RKO (cell line): Measurements from ENCODE around the gene VAT1.

ENCODE experiments used
- DNase-seq: peaks from one replicate; pipeline ENCODE4 v3.0.0-alpha.2; 2016; ENCODE audit warnings: low spot score

The VAT1 gene

GRCh38 chr17:43027091-43028032 lies 5.2 kb upstream of the VAT1 start:
- no peak for DNase-seq

GRCh38 chr17:43026595-43026994 lies 4.4 kb upstream of the VAT1 start:
- no peak for DNase-seq

DNA sequence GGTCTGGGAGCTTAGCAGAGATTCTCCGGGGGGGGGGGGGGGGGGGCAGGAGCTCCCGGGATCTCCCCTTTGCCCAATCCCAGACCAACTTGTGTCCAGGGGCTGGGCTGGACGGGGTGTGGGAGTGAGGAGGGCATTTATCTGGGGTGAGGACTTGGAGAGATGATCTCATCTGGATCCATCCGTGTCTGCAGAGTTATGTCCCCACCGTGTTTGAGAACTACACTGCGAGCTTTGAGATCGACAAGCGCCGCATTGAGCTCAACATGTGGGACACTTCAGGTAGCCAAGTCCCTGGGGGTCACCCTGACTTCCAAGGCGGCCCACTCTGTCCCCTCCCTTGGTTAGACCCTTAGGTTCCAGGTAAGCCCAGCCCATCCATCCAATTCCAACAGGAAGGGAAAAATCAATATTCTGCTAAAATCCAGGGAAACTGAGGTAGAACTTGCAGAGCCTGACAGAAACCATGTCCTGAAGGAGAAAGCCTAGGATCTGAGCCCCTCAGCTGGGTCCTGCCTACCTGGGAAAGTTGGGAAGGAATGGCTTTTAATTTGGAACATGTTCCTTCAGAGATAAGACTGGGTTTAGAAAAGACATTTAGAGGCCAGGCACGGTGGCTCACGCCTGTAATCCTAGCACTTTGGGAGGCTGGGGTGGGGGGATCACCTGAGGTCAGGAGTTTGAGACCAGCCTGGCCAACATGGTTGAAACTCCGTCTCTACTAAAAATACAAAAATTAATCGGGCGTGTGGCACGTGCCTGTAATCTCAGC lies 3.8 kb upstream of the VAT1 start:
- DNase-seq: no peak

- DNase-seq: no peak
Measured at GRCh38 chr17:43025290-43025657, 3.1 kb upstream of the VAT1 start.

GRCh38 chr17:43024407-43025289 lies 2.5 kb upstream of the VAT1 start, which contains the start of gene RND2:
TSS of gene RND2 (plus strand) at chr17:43025231. CDS start at chr17:43025348, 117 bp downstream.
- DNase-seq: peak; percentile 98

GRCh38 chr17:43020789-43021740 lies 1.1 kb downstream of the VAT1 start:
- DNase-seq: peak; percentile 83

DNA sequence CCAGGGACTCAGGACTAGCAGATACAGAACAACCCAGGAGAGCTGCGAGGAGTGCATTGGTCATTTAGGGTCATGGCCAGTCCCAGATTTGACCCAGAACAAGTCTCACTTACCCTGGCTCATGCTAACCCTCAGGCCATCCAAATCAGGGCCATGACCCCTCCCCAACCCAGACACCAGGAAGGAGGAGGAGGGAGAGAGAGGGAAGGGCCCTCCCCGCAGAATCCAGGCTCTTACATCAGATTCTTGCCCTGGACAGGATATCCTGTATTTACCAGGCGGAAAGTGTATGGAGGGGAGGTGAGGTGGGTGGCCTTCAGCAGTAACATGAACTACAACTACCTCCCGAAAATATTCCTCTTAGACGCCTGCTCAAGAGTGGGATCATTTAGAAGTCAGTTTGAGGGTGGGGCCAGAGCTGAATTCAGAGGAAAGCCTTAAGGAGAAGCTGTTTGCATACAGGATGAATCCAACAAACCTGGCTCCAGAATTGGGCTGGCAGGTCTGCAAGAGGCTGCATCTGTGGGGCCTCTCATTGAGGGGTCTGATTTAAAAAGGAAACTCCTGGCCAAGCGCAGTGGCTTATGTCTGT lies 2.1 kb downstream of the VAT1 start:
- DNase-seq: no peak

DNA sequence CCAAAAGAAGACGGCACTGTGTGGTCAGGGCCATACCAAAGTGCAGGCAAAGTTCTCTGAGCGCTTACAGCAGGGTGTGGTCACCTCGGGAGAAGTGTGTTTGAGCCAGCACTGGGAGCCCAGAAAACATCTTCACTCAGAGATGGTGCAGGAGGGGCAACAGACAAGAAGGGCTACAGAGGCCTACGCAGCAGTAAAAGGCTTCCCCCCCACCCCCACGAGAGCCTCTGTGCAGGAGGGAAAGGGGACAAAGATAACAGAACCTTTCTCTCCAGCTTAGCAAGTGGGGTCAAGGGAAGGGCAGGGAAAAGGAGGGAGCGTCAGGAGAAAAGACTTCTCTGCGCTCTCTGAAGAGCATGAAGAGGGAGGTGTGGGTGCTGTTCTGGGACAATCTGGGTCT lies 2.8 kb downstream of the VAT1 start:
- no peak for DNase-seq

GRCh38 chr17:43018932-43019331 lies 3.3 kb downstream of the VAT1 start:
- no peak for DNase-seq

DNA sequence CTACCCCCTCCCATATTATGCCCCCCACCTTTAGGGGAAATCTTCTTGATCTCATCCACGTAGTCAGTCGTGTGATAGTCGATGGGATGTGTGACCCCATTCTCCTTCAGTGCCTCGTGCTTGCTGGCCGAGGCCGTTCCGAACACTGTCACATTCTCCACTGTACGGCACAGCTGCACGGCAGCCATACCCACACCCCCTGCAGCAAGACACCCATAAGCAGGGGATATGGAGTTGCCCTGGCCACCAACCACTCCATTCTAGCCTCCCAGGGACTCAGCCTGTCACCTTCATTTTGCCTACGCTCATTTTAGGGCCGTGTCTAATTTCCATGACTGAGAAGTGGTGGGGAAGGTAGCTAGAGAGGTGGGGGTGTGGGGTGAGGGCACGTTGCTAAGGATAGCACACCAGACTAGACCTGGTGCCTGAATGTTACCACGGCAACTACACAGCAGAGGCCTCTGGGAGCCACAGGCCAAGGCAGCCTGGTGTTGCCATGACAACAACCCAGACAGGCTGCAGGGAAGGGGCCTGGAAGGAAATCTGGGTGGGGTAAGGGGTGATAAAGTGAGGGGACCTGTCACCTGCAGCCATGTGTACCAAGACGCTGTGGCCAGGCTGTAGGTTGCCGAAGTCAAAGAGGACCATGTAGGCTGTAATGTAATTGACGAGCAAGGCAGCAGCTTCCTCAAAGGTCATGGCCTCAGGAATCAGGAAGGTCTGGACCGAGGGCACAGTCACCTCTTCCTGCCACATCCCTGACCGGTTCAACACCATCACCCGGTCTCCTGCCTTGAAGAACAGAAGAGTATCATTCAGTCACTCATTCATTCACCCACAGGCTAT lies 4.0 kb downstream of the VAT1 start:
- no peak for DNase-seq

GRCh38 chr17:43016216-43016615 lies 6.0 kb downstream of the VAT1 start:
- no peak for DNase-seq

DNA sequence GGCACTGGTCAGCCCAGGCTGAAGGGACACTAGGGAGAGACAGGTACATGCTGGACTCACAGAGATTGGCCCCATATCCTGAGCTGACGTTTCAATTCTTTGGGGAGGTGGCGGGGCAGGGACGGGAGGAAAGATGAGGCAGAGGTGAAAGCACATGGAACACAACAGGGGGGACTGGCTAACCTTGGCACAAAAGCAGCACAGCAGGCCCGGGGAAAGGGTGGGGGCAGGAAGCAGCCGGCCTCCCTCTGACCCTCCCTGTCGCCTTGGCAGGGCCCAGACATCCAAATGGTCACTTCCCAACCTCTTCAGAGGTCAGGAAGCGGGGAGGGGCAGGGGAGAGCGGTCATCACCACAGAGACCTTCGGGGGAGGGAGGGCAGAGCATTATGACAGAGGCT lies 6.6 kb downstream of the VAT1 start:
- no peak for DNase-seq

DNA sequence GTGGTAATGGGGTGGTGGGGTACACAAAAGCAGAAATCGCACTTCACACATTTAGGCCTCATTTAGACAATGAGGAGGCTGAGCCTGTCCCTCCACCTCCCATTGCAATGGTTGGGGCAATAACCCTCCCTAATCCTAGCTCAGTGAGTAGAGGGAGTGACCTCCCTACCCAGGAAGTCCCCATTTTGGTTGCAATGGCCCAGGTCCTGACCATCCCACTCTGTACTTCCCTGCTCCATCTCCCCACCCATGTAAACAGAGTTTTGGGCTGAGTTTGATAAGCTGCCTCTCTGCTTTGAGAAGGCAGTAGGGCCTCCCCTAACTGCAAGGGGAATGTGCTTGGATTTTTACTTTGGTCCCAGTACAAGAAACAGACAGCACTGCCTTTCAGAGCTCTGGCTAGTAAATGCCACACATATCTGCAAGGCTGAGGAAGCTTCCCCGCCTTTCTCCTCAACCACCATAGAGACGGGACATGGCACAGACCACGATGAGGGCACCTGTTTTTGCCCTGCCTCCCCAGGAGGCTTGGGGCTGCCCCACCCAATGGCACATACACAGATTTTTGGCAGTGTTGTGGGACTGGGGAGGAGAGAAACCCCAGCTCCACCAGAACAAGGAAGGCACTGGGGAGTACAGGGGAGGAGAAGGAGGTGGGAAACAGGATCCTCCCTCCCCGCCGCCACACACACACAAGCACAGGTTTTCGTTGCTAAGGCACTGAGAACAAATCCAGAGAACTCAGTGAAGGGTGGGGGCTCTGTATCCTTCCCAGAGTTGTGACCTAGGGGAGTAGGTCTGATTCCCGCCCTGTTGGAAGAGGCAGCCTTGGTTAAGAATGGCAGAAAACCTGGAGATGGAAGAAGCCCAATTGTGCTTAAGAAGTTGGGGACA lies 7.3 kb downstream of the VAT1 start:
- no peak for DNase-seq

DNA sequence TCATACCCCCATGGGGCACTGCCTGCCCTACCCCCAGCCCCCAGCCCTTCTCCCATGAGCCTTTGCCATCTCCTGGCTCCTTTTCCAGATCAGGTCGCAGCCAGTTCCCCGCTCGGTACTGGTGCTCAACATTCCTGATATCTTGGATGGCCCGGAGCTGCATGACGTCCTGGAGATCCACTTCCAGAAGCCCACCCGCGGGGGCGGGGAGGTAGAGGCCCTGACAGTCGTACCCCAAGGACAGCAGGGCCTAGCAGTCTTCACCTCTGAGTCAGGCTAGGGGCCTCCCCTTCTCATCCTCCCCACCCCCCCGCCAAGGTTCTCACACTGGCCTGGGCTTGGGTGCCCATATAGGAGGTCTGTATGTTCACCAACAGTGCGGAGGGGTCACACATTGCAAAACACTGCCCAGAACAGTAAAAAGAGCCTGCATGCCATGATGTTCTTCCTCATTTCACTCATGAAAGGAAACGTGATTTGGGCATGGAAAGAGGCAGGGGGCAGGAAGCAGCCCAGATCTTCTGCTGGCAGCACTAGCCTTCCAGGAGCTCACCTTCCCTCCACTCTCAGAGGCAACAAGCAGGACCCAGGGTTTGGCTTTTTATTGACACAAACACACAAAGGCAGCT lies 8.1 kb downstream of the VAT1 start:
- no peak for DNase-seq

- no peak for DNase-seq
Measured at GRCh38 chr17:43013296-43013695, 8.9 kb downstream of the VAT1 start.

DNA sequence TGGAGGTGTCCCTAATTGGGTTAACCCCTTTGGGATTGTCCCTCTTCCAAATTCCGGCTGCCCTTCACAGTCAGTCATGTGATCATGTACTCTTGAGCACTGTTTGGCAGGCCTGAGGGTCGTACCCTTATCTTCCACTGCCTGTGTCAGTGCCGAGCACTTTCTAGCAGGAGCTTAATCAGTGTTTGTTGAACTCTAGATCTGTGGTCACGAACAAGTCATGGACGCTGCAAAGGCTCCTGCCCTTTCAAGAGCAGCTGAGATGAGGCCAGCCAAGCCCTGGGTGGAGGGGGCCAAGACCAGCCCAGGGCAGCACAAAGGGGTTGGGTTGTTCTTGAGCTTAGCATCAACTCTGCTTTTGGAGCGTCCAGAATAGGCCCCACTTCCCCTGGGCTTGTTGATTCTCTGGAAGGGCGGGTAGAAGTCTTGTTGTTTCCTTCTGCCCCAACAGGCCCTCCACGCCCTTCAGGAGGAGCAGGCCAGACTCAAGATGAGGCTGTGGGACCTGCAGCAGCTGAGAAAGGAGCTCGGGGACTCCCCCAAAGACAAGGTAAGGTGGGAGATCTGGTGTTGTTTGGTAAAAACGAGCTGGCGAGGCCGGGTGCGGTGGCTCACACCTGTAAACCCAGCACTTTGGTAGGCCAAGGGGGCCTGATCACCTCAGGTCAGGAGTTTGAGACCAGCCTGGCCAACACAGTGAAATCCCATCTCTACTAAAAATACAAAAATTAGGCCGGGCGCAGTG lies 10.3 kb downstream of the VAT1 start:
- no peak for DNase-seq

GRCh38 chr17:43010667-43011308 lies 11.4 kb downstream of the VAT1 start:
- DNase-seq: no peak
